Large intestine (tissue), 3 donors: ENCODE measurements around the gene ACSBG1. TPM values are rescaled to one million over a fixed set of nuclear protein-coding genes. Genes with fewer than 3 reads are reported as not detected.

Experiments used
- DNase-seq, 2 donors: peaks; one replicate each; pipeline versions ENCODE4 v3.0.0 to v3.0.0-alpha.2; 2013
- H3K27ac ChIP-seq: one replicate; pipeline ENCODE4 v1.5.1; 2013; ENCODE audit warnings: low read length
- H3K27me3 ChIP-seq: 2 replicates; pipeline ENCODE4 v1.6.1; 2013; ENCODE audit warnings: low read length; ENCODE audit not compliant: control insufficient read depth, insufficient read depth
- H3K36me3 ChIP-seq: 2 replicates; pipeline ENCODE4 v1.6.1; 2013; ENCODE audit warnings: low read length; ENCODE audit not compliant: control insufficient read depth, insufficient read depth
- H3K4me1 ChIP-seq: one replicate; pipeline ENCODE4 v1.6.1; 2013; ENCODE audit warnings: low read length; ENCODE audit not compliant: control insufficient read depth, insufficient read depth
- H3K4me3 ChIP-seq: one replicate; pipeline ENCODE4 v1.5.1; 2013; ENCODE audit warnings: low read length
- H3K9me3 ChIP-seq: one replicate; pipeline ENCODE4 v1.6.1; 2013; ENCODE audit warnings: mild to moderate bottlenecking, low read depth, low read length, moderate library complexity; ENCODE audit not compliant: control insufficient read depth
- WGBS: methylation state at CpG from one replicate; pipeline ENCODE4 v1.1.5; 2013; ENCODE audit warnings: low lambda C conversion rate; ENCODE audit not compliant: insufficient coverage; 5-methylcytosine and 5-hydroxymethylcytosine counted together
- polyA plus RNA-seq: library from polyadenylated mRNA; unstranded; fragments of 120-200 nt; gene quantifications from one replicate; pipeline ENCODE4 v1.2.1, GENCODE V29; 2013

Gene ACSBG1
- polyA plus RNA-seq, 1 donor = 1.1 TPM

DNA sequence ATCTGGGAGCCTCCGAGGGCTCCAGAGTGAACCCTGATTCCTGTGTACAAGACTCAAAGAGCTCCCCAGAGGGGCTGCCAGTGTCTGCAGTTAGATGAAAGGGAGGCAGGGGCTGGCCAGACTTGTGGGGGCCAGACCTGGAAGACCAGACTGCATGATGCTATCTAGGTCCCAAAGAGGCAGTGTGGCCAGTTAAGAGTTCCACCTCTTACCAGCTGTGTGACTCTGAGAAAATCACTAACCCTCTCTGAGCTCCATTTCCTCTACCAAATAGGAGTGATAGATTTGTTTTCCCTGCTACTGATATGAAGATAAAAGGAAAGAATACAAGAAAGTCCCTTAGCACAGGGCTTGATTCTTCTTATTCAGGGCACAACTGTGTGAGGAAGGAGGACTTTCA lies 29.0 kb downstream of the ACSBG1 start:
- Histone ChIP-seq H3K9me3 (no peaks in the 10 kb centered on the region), H3K36me3 (no peaks in the 10 kb centered on the region), H3K27me3 (no peaks in the 10 kb centered on the region), H3K4me3 (no peak overlapping the region), H3K27ac (no peak overlapping the region), H3K4me1 (peaks cover 4% of the 10 kb centered on the region)
- WGBS = no CpG with 5 or more reads among the region's 1 CpG
- DNase-seq = no peak

DNA sequence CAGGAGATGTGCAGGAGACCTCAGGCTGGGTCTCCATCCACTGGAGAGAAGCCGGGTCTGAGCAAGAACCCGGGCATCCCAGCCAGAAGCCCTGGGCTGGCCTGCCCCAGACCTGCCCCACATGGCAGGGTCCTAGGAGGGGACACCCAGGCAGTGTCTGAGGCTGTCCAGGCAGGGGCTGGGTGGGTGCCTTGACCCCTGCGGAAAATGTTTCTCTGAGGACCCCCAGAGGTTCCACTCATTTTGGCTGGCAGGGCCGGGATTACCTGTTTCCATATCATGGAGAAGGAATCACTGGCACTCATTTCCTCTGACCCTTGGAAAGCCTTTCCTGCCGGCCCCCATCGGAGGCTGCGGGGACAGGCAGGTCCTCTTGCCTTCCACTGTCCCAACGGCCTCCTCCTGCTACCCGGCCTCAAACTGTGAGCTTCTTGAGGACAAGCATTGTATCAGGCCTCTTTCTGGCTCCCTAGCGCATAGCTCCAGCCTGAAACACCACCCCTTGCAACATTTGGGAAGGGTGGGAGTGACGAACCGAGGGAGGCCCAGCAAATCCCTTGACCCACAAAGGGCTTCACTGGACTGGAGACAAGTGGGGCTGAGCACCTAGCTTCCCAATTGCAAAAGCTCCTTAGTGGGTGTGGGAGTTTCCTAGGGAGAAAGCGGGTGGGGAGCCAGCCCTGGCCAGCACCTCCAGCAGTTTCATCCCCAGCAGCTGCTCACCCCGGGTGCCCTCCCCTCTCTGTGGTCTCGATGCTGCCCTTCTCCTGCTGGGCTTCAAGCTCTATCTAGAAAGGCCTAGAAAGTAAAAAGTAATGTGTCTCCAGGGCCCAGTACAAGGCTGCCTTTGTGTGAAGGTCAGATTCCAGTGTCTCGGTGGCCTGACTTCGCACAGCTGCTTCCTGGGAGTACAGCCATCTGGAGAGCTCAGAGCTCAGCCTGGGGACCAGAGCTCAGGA lies 29.7 kb downstream of the ACSBG1 start:
- H3K27me3 ChIP-seq = no peaks in the 10 kb centered on the region
- WGBS = no CpG with 5 or more reads among the region's 17 CpGs
- DNase-seq = no peak
- peaks cover 4% of the 10 kb centered on the region for H3K4me1 ChIP-seq
- H3K9me3 ChIP-seq = no peaks in the 10 kb centered on the region
- H3K36me3 ChIP-seq = no peaks in the 10 kb centered on the region
- no peak overlapping the region for H3K27ac ChIP-seq
- no peak overlapping the region for H3K4me3 ChIP-seq

DNA sequence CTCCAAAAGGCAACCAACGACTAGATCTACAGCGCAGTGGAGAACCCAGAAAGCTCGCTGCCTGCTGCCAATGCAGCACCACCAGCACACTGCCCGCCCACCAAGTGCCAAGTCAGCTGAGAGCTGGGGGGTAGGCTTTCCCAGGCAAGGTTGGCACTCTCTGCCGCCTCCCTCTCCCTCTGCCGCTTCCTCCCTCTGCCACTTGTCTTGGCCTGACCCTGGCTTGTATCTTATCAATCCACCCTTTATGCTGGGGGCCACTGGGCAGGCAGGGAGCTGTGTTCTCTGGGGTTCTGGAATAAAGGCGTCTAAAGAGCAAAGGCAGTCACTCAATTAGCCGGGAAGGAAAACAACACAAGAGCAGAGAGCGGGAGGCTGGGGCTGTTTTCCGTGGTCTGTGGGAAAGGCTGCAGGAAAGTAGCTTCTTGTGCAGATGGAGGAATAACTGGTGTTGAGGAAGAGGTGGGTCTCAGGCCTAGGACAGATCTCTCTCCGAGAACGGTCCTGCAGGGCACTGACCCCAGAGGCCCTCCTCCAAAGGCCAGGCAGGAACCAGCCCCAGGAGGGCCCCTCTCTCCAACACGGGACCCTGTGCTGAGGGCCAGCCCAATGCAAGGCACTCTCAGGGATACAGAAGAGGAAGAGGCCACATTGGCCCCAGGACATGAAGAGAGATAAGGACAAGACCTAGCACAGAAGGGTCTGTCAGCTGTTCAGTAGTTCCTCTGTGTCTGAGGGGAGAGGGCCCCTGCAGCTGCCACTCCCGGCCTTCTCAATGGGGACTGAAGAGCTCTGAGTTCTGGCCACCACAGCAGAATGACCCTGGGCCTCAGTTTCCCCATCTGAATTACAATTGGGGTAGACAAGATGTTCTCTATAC lies 30.8 kb downstream of the ACSBG1 start:
- no CpG with 5 or more reads among the region's 14 CpGs for WGBS
- no peaks in the 10 kb centered on the region for H3K9me3 ChIP-seq
- peaks cover 4% of the 10 kb centered on the region for H3K4me1 ChIP-seq
- no peak overlapping the region for H3K27ac ChIP-seq
- peak in 1 of 2 donors; percentile 29 for DNase-seq
- H3K4me3 ChIP-seq = no peak overlapping the region
- H3K36me3 ChIP-seq = no peaks in the 10 kb centered on the region
- no peaks in the 10 kb centered on the region for H3K27me3 ChIP-seq

DNA sequence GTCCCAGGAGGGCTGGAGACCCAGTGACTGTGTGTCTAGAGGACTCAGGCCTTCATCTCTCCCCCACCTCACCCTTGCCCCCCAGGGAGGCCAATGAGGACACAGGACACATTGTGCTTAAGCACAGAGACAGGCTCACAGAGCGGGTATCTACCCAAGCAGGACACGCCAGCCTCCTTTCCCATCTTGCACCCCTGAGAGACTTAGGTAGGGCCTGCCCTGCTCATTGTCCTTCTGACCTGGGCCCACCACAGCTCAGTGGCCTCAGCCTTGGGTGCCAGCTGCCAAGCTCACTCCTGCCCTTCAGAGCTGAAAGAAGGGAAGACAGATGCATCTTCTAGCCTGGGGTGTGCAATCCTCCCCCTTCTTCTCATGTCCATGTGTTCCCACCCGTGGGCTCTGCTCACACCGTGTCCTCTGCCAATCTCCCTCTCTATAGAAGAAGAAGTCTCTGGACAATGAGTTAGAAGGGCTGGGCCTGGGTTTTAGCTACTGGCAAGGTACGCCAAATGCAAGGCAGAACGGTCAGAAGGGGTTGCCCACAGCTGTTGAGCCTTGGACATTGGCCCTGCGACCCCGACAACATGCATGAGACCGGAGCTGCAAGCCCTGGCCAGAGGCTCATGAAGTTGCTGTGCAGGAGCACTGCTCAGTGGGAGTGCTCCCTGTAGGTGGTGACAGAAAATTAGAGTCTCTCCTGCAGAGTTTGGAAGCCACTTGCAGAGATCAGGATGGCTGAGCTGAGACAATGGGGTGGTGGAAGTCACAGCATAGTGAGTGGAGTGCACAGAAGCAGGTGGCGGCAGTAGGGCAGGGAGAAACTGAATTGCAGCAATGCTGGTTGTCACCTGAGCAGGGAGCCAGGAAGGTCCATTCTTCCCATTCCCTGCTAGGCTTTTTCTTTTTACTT lies 32.8 kb downstream of the ACSBG1 start:
- no peak overlapping the region for H3K27ac ChIP-seq
- H3K36me3 ChIP-seq = no peaks in the 10 kb centered on the region
- H3K27me3 ChIP-seq = no peaks in the 10 kb centered on the region
- WGBS = 100% methylated on average over 1 of the region's 10 CpGs
- peaks cover 4% of the 10 kb centered on the region for H3K4me1 ChIP-seq
- H3K4me3 ChIP-seq = no peak overlapping the region
- DNase-seq = no peak
- no peaks in the 10 kb centered on the region for H3K9me3 ChIP-seq

DNA sequence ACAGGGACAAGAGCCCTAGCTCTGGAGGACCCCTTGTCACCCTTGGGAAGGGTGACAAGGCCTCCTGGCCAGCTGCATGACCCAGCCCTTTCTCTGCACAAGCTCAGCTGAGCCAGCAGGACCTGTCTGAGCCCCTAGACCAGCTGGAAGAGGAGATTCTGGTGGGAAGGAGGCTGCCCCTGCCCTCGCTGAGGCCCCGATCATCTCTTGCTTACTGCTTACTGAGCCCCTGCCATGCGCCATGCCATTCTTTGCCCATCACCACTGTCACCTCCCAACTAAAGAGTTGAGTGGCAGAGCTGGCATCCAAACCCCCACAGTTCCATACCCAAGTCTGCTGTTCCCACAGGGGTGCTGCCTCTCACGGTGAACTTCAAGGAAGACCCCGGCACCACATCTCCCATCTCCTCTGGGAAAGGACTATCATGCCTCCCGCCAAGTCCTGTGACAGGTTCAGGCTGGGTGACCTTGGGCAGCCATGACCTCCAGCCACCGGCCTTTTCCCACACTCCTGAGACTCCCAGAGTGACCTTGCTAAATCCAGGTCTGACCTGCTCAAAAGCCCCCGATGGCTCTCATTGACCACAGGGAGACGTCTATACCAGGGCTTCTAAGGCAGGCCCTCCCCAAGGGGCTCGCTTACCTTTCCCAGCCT lies 34.0 kb downstream of the ACSBG1 start:
- DNase-seq = no peak
- no peak overlapping the region for H3K4me3 ChIP-seq
- no peaks in the 10 kb centered on the region for H3K27me3 ChIP-seq
- no CpG with 5 or more reads among the region's 10 CpGs for WGBS
- no peaks in the 10 kb centered on the region for H3K9me3 ChIP-seq
- no peaks in the 10 kb centered on the region for H3K36me3 ChIP-seq
- H3K27ac ChIP-seq = no peak overlapping the region
- H3K4me1 ChIP-seq = peaks cover 4% of the 10 kb centered on the region

GRCh38 chr15:78197632-78198031 lies 36.7 kb downstream of the ACSBG1 start:
- Histone ChIP-seq H3K27me3 (no peaks in the 10 kb centered on the region), H3K9me3 (no peaks in the 10 kb centered on the region), H3K36me3 (no peaks in the 10 kb centered on the region), H3K27ac (no peak overlapping the region), H3K4me1 (no peaks in the 10 kb centered on the region), H3K4me3 (no peak overlapping the region)
- no peak for DNase-seq
- WGBS = 25% methylated on average over 1 of the region's 7 CpGs

GRCh38 chr15:78195735-78196201 lies 38.6 kb downstream of the ACSBG1 start:
- no peaks in the 10 kb centered on the region for H3K27me3 ChIP-seq
- H3K9me3 ChIP-seq = no peaks in the 10 kb centered on the region
- H3K27ac ChIP-seq = no peak overlapping the region
- WGBS = no CpG with 5 or more reads among the region's 7 CpGs
- DNase-seq = peak; percentile 41 to 49
- no peaks in the 10 kb centered on the region for H3K4me1 ChIP-seq
- no peak overlapping the region for H3K4me3 ChIP-seq
- no peaks in the 10 kb centered on the region for H3K36me3 ChIP-seq

DNA sequence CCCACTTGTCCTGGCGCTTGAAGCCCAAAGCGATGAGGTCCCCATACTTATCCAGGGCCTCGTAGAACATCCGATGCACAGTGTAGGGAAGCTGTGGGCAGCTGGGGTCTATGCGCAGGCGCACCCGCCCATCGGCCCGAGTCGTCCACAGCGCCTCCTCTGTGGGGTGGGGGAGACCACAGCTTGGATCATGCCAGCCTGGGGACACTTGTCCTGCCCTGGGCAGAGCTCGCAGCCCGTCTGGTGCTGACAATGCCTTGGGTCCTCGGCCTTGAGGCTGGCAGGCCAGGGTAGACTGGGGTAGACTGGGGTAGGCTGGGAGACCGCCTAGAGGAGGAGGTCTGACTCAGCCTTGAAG lies 39.8 kb downstream of the ACSBG1 start:
- no peak overlapping the region for H3K4me3 ChIP-seq
- no peak for DNase-seq
- no peaks in the 10 kb centered on the region for H3K36me3 ChIP-seq
- H3K27me3 ChIP-seq = no peaks in the 10 kb centered on the region
- WGBS = no CpG with 5 or more reads among the region's 15 CpGs
- H3K27ac ChIP-seq = no peak overlapping the region
- H3K4me1 ChIP-seq = no peaks in the 10 kb centered on the region
- no peaks in the 10 kb centered on the region for H3K9me3 ChIP-seq

GRCh38 chr15:78193731-78194567 lies 40.4 kb downstream of the ACSBG1 start:
- Histone ChIP-seq H3K36me3 (no peaks in the 10 kb centered on the region), H3K27me3 (no peaks in the 10 kb centered on the region), H3K4me3 (no peak overlapping the region), H3K27ac (no peak overlapping the region), H3K9me3 (no peaks in the 10 kb centered on the region), H3K4me1 (no peaks in the 10 kb centered on the region)
- WGBS = no CpG with 5 or more reads among the region's 15 CpGs
- DNase-seq = no peak
